ENCODE measurements around the gene SLC25A17. TPM values are rescaled to one million over a fixed set of nuclear protein-coding genes. Genes with fewer than 3 reads are reported as not detected.
A peak's percentile ranks its signal among the peaks of the same experiment; 100 is the strongest.

Gene SLC25A17
- polyA plus RNA-seq, 1 experiment: 16.7 TPM

GRCh38 chr22:40818192-40818746, 877 bp downstream of the SLC25A17 start:
- Histone ChIP-seq H3K4me3 (ENCODE audit: low read depth, low read length) (peak overlapping the region; percentile 100), H3K27me3 (ENCODE audit: control insufficient read depth, insufficient read depth, low read length) (no peaks in the 10 kb centered on the region), H3K36me3 (ENCODE audit: control insufficient read depth, insufficient read depth, low read length) (no peaks in the 10 kb centered on the region; the same call in 1 of the 2 replicates)
- no peak for DNase-seq (ENCODE audit: low read depth)
- TF ChIP-seq CTCF (IDR thresholded peaks at IDR 0.05; ENCODE audit: insufficient read depth, low read depth, low read length): no peak
- POLR2A ChIA-PET: no interaction called here
- CTCF ChIA-PET: no interaction called here

DNA sequence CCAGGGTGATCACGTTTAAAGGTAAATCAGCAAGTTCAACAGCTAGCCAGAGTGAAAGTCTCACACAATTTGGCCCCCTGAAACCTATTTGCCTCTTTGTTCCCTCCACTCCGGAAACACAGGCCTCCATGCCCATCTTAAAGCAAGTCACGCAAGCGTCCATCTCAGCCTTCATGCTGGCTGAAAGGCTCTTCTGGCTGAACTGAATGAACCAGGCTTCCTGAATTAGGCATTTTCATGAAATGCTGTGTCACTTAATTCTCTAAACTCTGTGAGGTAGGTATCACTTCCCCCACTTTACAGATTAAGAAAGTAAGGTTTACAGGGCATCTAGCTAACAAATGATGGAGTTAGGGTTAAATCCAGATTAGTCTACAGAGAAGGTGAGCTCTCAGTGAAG, 1.4 kb downstream of the SLC25A17 start:
- Histone ChIP-seq H3K36me3 (ENCODE audit: control insufficient read depth, insufficient read depth, low read length) (no peaks in the 10 kb centered on the region; the same call in 1 of the 2 replicates), H3K27me3 (ENCODE audit: control insufficient read depth, insufficient read depth, low read length) (no peaks in the 10 kb centered on the region), H3K4me3 (ENCODE audit: low read depth, low read length) (no peak overlapping the region; the same call in 1 of the 2 replicates)
- TF ChIP-seq CTCF (IDR thresholded peaks at IDR 0.05; ENCODE audit: insufficient read depth, low read depth, low read length): no peak
- DNase-seq (ENCODE audit: low read depth): no peak
- CTCF ChIA-PET: no interaction called here
- POLR2A ChIA-PET: no interaction called here

- Histone ChIP-seq H3K27me3 (ENCODE audit: control insufficient read depth, insufficient read depth, low read length) (no peaks in the 10 kb centered on the region), H3K36me3 (ENCODE audit: control insufficient read depth, insufficient read depth, low read length) (no peaks in the 10 kb centered on the region; the same call in 1 of the 2 replicates), H3K4me3 (ENCODE audit: low read depth, low read length) (no peak overlapping the region)
- DNase-seq (ENCODE audit: low read depth): no peak
- TF ChIP-seq CTCF (IDR thresholded peaks at IDR 0.05; ENCODE audit: insufficient read depth, low read depth, low read length): no peak
- CTCF ChIA-PET: interaction anchor here (0.6 kb wide), 1 partner anchor 78 kb away, joined by 3 read pairs; no protein-coding TSS in a partner anchor
- POLR2A ChIA-PET: no interaction called here
Observed at GRCh38 chr22:40813912-40814315, 5.2 kb downstream of the SLC25A17 start.

DNA sequence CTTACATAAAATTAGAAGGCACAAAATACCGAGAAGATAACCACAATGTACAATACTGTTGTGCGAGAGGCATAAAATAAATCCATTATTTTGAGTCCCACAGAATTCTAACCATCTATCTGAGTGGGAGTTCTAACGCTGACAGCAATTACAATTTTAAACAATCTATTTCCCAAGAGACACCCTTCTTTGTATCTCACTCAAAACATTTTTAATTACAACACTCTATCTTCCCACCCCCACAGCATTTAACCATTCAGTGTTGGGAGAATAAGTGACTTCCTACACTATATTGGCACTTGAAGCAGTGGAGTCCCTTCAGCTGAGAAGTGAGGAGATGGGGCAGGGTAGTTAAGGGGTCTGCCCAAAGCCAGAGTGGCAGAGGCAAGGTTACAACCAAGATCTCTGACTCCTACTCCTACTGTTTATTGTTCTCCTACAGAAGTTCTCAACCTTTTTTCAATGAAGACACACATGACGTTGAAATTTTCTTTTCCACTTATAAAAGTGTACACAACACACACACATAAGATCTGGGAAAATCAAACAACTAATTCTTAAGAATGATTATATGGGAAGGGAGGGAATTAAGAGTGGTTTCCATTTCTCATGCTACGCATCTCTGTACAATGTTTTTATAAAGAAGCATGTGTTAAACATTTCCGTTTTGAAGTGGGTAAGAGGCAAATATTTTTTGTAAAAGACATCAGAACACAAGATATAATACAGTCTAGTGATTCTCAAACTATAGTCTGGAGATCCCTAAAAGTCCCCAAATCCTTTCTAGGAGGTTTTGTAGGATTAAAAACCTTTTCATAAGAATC, 10.9 kb downstream of the SLC25A17 start:
- H3K4me3 ChIP-seq (ENCODE audit: low read depth, low read length): no peak overlapping the region
- DNase-seq (ENCODE audit: low read depth): no peak
- ChIA-PET CTCF (interaction anchor here (0.9 to 1.1 kb wide), 2 partner anchors 9 to 27 kb away, joined by 3 to 4 read pairs; no protein-coding TSS in a partner anchor), POLR2A (no interaction called here)
- no peaks in the 10 kb centered on the region for H3K36me3 ChIP-seq (ENCODE audit: control insufficient read depth, insufficient read depth, low read length)
- TF ChIP-seq CTCF (IDR thresholded peaks at IDR 0.05; ENCODE audit: insufficient read depth, low read depth, low read length): no peak
- H3K27me3 ChIP-seq (ENCODE audit: control insufficient read depth, insufficient read depth, low read length): no peaks in the 10 kb centered on the region

- ChIA-PET CTCF (interaction anchor here (1.1 kb wide), 1 partner anchor 25 kb away, joined by 4 read pairs; no protein-coding TSS in a partner anchor), POLR2A (no interaction called here)
- DNase-seq (ENCODE audit: low read depth): no peak
- no peaks in the 10 kb centered on the region for H3K27me3 ChIP-seq (ENCODE audit: control insufficient read depth, insufficient read depth, low read length)
- no peak overlapping the region for H3K4me3 ChIP-seq (ENCODE audit: low read depth, low read length)
- peaks cover 1% of the 10 kb centered on the region; the same call in 1 of the 2 replicates for H3K36me3 ChIP-seq (ENCODE audit: control insufficient read depth, insufficient read depth, low read length)
- no peak for TF ChIP-seq CTCF (IDR thresholded peaks at IDR 0.05; ENCODE audit: insufficient read depth, low read depth, low read length)
Observed at GRCh38 chr22:40806711-40807110, 12.4 kb downstream of the SLC25A17 start.
